Measurements from ENCODE around the gene ZCCHC8. TPM values are rescaled to one million over a fixed set of nuclear protein-coding genes. Genes with fewer than 3 reads are reported as not detected.

ZCCHC8 gene
- total and polyA plus RNA-seq, 7 donors = 10.2 to 21.4 (median 16.8) TPM

- Histone ChIP-seq H3K36me3 (peaks cover 50 to 68% (median 62%) of the 10 kb centered on the region in 4 donors), H3K4me1 (peaks cover 0 to 41% (median 38%) of the 10 kb centered on the region in 4 donors), H3K4me3 (no peak overlapping the region), H3K9me3 (no peaks in the 10 kb centered on the region), H3K27me3 (no peaks in the 10 kb centered on the region), H3K27ac (no peak overlapping the region)
- intact Hi-C loops (cut with DNase I) = loop anchor here (10.0 kb wide), 1 partner anchor 1084 kb away; the partner anchor contains the start of gene DDX55
- WGBS, 2 donors = 93 to 96% methylated on average over 4 of the region's 4 CpGs
- no peak for DNase-seq
- TF ChIP-seq POLR2AphosphoS5 (IDR thresholded peaks at IDR 0.05) = no peak
- TF ChIP-seq POLR2A (IDR thresholded peaks at IDR 0.05) = no peak
- no peak for TF ChIP-seq CTCF (IDR thresholded peaks at IDR 0.05)
- no peak for TF ChIP-seq EP300 (IDR thresholded peaks at IDR 0.05)
These were observed 19.9 kb upstream of the ZCCHC8 start for GRCh38 chr12:122520676-122521075.

GRCh38 chr12:122519418-122519817 is 18.7 kb upstream of the ZCCHC8 start:
- Histone ChIP-seq H3K27me3 (no peaks in the 10 kb centered on the region), H3K9me3 (no peaks in the 10 kb centered on the region), H3K27ac (no peak overlapping the region), H3K4me3 (no peak overlapping the region), H3K36me3 (peaks cover 50 to 80% (median 70%) of the 10 kb centered on the region in 4 donors), H3K4me1 (peaks cover 0 to 32% (median 29%) of the 10 kb centered on the region in 4 donors)
- no peak for TF ChIP-seq POLR2AphosphoS5 (IDR thresholded peaks at IDR 0.05)
- TF ChIP-seq CTCF (IDR thresholded peaks at IDR 0.05) = no peak
- intact Hi-C loops (cut with DNase I) = no loop called here
- 92 to 93% methylated on average over 1 of the region's 1 CpG for WGBS, 2 donors
- no peak for DNase-seq

GRCh38 chr12:122518908-122519307 is 18.2 kb upstream of the ZCCHC8 start:
- TF ChIP-seq POLR2A (IDR thresholded peaks at IDR 0.05) (no peak), EP300 (IDR thresholded peaks at IDR 0.05) (no peak), CTCF (IDR thresholded peaks at IDR 0.05) (no peak), POLR2AphosphoS5 (IDR thresholded peaks at IDR 0.05) (no peak)
- no peaks in the 10 kb centered on the region for H3K27me3 ChIP-seq
- no peak for DNase-seq
- 97 to 98% methylated on average over 1 of the region's 1 CpG for WGBS, 2 donors
- peaks cover 50 to 85% (median 73%) of the 10 kb centered on the region in 4 donors for H3K36me3 ChIP-seq
- no peak overlapping the region for H3K27ac ChIP-seq
- no peaks in the 10 kb centered on the region for H3K9me3 ChIP-seq
- H3K4me3 ChIP-seq = no peak overlapping the region
- peaks cover 0 to 27% (median 24%) of the 10 kb centered on the region in 4 donors for H3K4me1 ChIP-seq
- intact Hi-C loops (cut with DNase I) = no loop called here

- Histone ChIP-seq H3K4me1 (peaks cover 0 to 17% (median 14%) of the 10 kb centered on the region in 4 donors), H3K36me3 (peaks cover 50 to 96% (median 80%) of the 10 kb centered on the region in 4 donors), H3K4me3 (no peak overlapping the region), H3K27me3 (no peaks in the 10 kb centered on the region), H3K9me3 (no peaks in the 10 kb centered on the region), H3K27ac (no peak overlapping the region)
- TF ChIP-seq CTCF (IDR thresholded peaks at IDR 0.05) (no peak), POLR2A (IDR thresholded peaks at IDR 0.05) (no peak), EP300 (IDR thresholded peaks at IDR 0.05) (no peak), POLR2AphosphoS5 (IDR thresholded peaks at IDR 0.05) (no peak)
- WGBS, 2 donors = 74 to 76% methylated on average over 5 of the region's 5 CpGs
- intact Hi-C loops (cut with DNase I) = no loop called here
- DNase-seq = no peak
These were observed 17.1 kb upstream of the ZCCHC8 start for GRCh38 chr12:122517877-122518276.

Measured in sigmoid colon (tissue), 7 donors.